Measurements from ENCODE around the gene LIPM. TPM values are rescaled to one million over a fixed set of nuclear protein-coding genes. Genes with fewer than 3 reads are reported as not detected.
A peak's percentile ranks its signal among the peaks of the same experiment; 100 is the strongest.

Gene LIPM
- total RNA-seq, 1 donor from 2014 or later = not detected

- H3K27me3 ChIP-seq (ENCODE audit: control insufficient read depth, insufficient read depth, low read length) = no peaks in the 10 kb centered on the region
- no peak for DNase-seq (ENCODE audit: low read depth)
- no peak for FAIRE-seq
- no peaks in the 10 kb centered on the region for H3K36me3 ChIP-seq (ENCODE audit: control insufficient read depth, insufficient read depth, low read length)
- TF ChIP-seq, protein P1, sequence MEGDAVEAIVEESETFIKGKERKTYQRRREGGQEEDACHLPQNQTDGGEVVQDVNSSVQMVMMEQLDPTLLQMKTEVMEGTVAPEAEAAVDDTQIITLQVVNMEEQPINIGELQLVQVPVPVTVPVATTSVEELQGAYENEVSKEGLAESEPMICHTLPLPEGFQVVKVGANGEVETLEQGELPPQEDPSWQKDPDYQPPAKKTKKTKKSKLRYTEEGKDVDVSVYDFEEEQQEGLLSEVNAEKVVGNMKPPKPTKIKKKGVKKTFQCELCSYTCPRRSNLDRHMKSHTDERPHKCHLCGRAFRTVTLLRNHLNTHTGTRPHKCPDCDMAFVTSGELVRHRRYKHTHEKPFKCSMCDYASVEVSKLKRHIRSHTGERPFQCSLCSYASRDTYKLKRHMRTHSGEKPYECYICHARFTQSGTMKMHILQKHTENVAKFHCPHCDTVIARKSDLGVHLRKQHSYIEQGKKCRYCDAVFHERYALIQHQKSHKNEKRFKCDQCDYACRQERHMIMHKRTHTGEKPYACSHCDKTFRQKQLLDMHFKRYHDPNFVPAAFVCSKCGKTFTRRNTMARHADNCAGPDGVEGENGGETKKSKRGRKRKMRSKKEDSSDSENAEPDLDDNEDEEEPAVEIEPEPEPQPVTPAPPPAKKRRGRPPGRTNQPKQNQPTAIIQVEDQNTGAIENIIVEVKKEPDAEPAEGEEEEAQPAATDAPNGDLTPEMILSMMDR (IDR thresholded peaks at IDR 0.05; ENCODE audit: insufficient read depth, low read length, severe bottlenecking) = no peak
- H3K4me3 ChIP-seq (ENCODE audit: low read depth, low read length) = no peak overlapping the region
Measured at GRCh38 chr10:88841316-88842111, 39.0 kb downstream of the LIPM start.

- H3K4me3 ChIP-seq (ENCODE audit: low read depth, low read length) = no peak overlapping the region
- no peaks in the 10 kb centered on the region for H3K36me3 ChIP-seq (ENCODE audit: control insufficient read depth, insufficient read depth, low read length)
- H3K27me3 ChIP-seq (ENCODE audit: control insufficient read depth, insufficient read depth, low read length) = no peaks in the 10 kb centered on the region
- FAIRE-seq = no peak
- DNase-seq (ENCODE audit: low read depth) = no peak
- TF ChIP-seq, protein P1 (IDR thresholded peaks at IDR 0.05; ENCODE audit: insufficient read depth, low read length, severe bottlenecking) = no peak
Measured at GRCh38 chr10:88843171-88843570, 40.6 kb downstream of the LIPM start.

DNA sequence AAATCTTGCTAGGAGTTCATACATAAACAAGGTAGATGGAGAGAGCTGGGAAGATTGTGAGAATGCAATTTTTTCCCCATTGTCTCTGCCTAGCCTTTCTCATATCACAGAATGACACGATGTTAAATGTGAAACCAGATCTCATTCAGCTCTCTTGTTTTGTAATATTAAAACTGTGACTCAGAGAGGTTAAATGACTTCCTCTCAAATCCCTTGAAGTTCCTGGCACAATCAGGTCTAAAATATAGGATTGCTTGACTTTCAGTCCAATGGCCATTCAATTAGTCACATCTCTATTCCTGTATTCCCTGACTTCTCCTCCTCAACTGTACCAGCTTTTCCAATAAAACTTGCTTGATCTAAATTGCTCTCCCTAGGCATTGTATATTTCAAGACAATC, 46.0 kb downstream of the LIPM start:
- DNase-seq (ENCODE audit: low read depth) = peak; percentile 94
- TF ChIP-seq, protein P1 (IDR thresholded peaks at IDR 0.05; ENCODE audit: insufficient read depth, low read length, severe bottlenecking) = no peak
- Histone ChIP-seq H3K36me3 (ENCODE audit: control insufficient read depth, insufficient read depth, low read length) (no peaks in the 10 kb centered on the region), H3K27me3 (ENCODE audit: control insufficient read depth, insufficient read depth, low read length) (no peaks in the 10 kb centered on the region), H3K4me3 (ENCODE audit: low read depth, low read length) (no peak overlapping the region)
- FAIRE-seq = no peak

DNA sequence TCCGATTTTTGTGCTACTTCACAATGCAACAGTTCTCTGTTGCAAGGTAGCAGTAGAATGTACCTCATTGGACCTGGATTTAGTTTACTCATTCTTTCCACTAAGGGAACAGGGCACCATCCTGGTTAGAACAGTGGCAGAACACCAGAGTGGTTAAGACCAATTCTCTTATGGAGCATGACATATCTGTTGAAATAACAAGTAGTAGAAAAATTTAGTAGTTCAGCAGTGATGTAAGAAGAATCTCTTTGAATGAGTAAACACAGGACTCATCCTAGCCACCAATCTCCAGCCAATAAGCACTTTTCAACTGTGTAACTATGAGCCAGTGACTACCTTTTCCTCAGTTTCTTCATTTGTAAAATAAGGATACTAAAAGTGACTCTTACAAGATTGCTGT, 46.7 kb downstream of the LIPM start:
- no peak overlapping the region for H3K4me3 ChIP-seq (ENCODE audit: low read depth, low read length)
- TF ChIP-seq, protein P1 (IDR thresholded peaks at IDR 0.05; ENCODE audit: insufficient read depth, low read length, severe bottlenecking) = no peak
- FAIRE-seq = no peak
- DNase-seq (ENCODE audit: low read depth) = peak; percentile 64
- no peaks in the 10 kb centered on the region for H3K27me3 ChIP-seq (ENCODE audit: control insufficient read depth, insufficient read depth, low read length)
- no peaks in the 10 kb centered on the region for H3K36me3 ChIP-seq (ENCODE audit: control insufficient read depth, insufficient read depth, low read length)

DNA sequence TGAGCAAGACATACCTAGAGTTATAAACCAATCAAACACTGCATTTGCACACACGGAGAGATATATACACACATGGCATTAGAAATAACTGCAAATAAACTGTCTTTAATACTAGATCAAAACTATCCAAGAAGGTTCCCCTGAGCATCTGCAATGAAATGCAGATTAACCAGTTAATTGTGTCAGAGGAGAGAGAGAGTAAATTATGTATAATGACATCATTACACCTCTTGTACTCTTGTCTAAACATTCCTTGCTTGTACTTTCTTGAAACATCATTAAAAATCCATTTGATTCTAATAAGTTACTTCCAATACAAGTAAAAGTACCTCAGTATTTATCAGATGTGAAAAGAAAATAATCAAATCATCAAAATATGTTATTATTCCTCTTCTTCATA, 48.2 kb downstream of the LIPM start:
- FAIRE-seq = no peak
- H3K27me3 ChIP-seq (ENCODE audit: control insufficient read depth, insufficient read depth, low read length) = no peaks in the 10 kb centered on the region
- DNase-seq (ENCODE audit: low read depth) = peak; percentile 50
- peak overlapping the region; percentile 2 for H3K4me3 ChIP-seq (ENCODE audit: low read depth, low read length)
- TF ChIP-seq, protein P1 (IDR thresholded peaks at IDR 0.05; ENCODE audit: insufficient read depth, low read length, severe bottlenecking) = no peak
- no peaks in the 10 kb centered on the region for H3K36me3 ChIP-seq (ENCODE audit: control insufficient read depth, insufficient read depth, low read length)

- no peaks in the 10 kb centered on the region for H3K27me3 ChIP-seq (ENCODE audit: control insufficient read depth, insufficient read depth, low read length)
- DNase-seq (ENCODE audit: low read depth) = peak; percentile 100
Measured at GRCh38 chr10:88851706-88852105, 49.2 kb downstream of the LIPM start, which contains the start of gene ANKRD22. ANKRD22 (minus strand) TSS chr10:88851844; CDS start chr10:88851607, 237 bp downstream.

More at GRCh38 chr10:88851706-88852105, 49.2 kb downstream of the LIPM start, which contains the start of gene ANKRD22:
- Histone ChIP-seq H3K36me3 (ENCODE audit: control insufficient read depth, insufficient read depth, low read length) (no peaks in the 10 kb centered on the region), H3K4me3 (ENCODE audit: low read depth, low read length) (peak within 1 kb of the TSS; percentile 13)
- TF ChIP-seq, protein P1 (IDR thresholded peaks at IDR 0.05; ENCODE audit: insufficient read depth, low read length, severe bottlenecking) = no peak
- FAIRE-seq = peak; percentile 97

All from bronchial epithelial cell (primary cell).